IMR-90 (cell line): ENCODE data around the gene ARFGAP3. TPM values are rescaled to one million over a fixed set of nuclear protein-coding genes. Genes with fewer than 3 reads are reported as not detected.
A peak's percentile ranks its signal among the peaks of the same experiment; 100 is the strongest.

Experiments
- ATAC-seq: fragments of 200-7000 bp; cut with Tn5 transposase; 2 replicates; pipeline ENCODE4 v1.9.1; 2020; ENCODE audit warnings: low read depth, mild to moderate bottlenecking, moderate library complexity
- BruUV-seq: library from RNA; stranded (reverse); fragments of 400-500 nt; replicated peaks from 2 replicates; lab custom pipeline; 2021; lab: Mats Ljungman, UMichigan
- CTCF ChIA-PET: fragments of 300-600 bp; formaldehyde crosslinking; extraction: SDS; loops from one replicate; lab custom pipeline; 2021; ENCODE audit warnings: antibody characterized with exemption; lab: Yijun Ruan, JAX
- POLR2A ChIA-PET: fragments of 300-600 bp; sonication (Branson Sonifier 250); formaldehyde crosslinking; loops from one replicate; lab custom pipeline; 2022; ENCODE audit warnings: antibody characterized with exemption; ENCODE audit not compliant: unreplicated experiment; lab: Charles Lee
- DNase-seq: peaks from one replicate; pipeline ENCODE4 v3.0.0; 2013
- H2AFZ ChIP-seq: replicated peaks from 2 replicates; pipeline ENCODE3; 2013; ENCODE audit warnings: low read length, mild to moderate bottlenecking; ENCODE audit not compliant: poor library complexity
- H2AK5ac ChIP-seq: 2 replicates; pipeline ENCODE4 v1.6.1; 2013; ENCODE audit warnings: low read depth, low read length, inconsistent platforms
- H2AK9ac ChIP-seq: replicated peaks from 2 replicates; pipeline ENCODE3; 2013; ENCODE audit warnings: mild to moderate bottlenecking, low read depth, low read length, moderate library complexity; ENCODE audit not compliant: poor library complexity
- H2BK120ac ChIP-seq: 2 replicates; pipeline ENCODE4 v1.6.1; 2013; ENCODE audit warnings: low read depth, low read length, inconsistent platforms
- H2BK15ac ChIP-seq: 3 replicates; pipeline ENCODE4 v1.6.1; 2013; ENCODE audit warnings: low read depth, low read length, inconsistent platforms
- H2BK20ac ChIP-seq: 2 replicates; pipeline ENCODE4 v1.6.1; 2013; ENCODE audit warnings: low read depth, mild to moderate bottlenecking, inconsistent platforms, low read length, moderate library complexity
- H2BK5ac ChIP-seq: 2 replicates; pipeline ENCODE4 v1.6.1; 2013; ENCODE audit warnings: mild to moderate bottlenecking, low read depth, low read length, inconsistent platforms; ENCODE audit not compliant: poor library complexity, severe bottlenecking
- H3K14ac ChIP-seq: replicated peaks from 2 replicates; pipeline ENCODE4 v1.6.1; 2013; ENCODE audit warnings: low read depth, low read length, inconsistent platforms
- H3K18ac ChIP-seq: 2 replicates; pipeline ENCODE4 v1.6.1; 2013; ENCODE audit warnings: low read depth, low read length, control low read depth
- H3K23ac ChIP-seq: 2 replicates; pipeline ENCODE4 v1.6.1; 2013; ENCODE audit warnings: low read depth, low read length, inconsistent platforms
- H3K27ac ChIP-seq: 2 replicates; pipeline ENCODE4 v1.5.1; 2013; ENCODE audit warnings: mild to moderate bottlenecking, control low read depth, low read length; ENCODE audit not compliant: insufficient read depth
- H3K27me3 ChIP-seq: 2 replicates; pipeline ENCODE4 v1.6.1; 2013; ENCODE audit warnings: low read length; ENCODE audit not compliant: control insufficient read depth, insufficient read depth
- H3K36me3 ChIP-seq: 2 replicates; pipeline ENCODE4 v1.6.1; 2013; ENCODE audit warnings: low read length, mixed read lengths; ENCODE audit not compliant: control insufficient read depth, insufficient read depth
- H3K4ac ChIP-seq: 2 replicates; pipeline ENCODE4 v1.6.1; 2013; ENCODE audit warnings: low read depth, low read length, inconsistent platforms
- H3K4me1 ChIP-seq: 2 replicates; pipeline ENCODE4 v1.6.1; 2013; ENCODE audit warnings: low read length, mixed read lengths; ENCODE audit not compliant: control insufficient read depth, insufficient read depth
- H3K4me2 ChIP-seq: 2 replicates; pipeline ENCODE4 v1.6.1; 2013; ENCODE audit warnings: low read depth, mild to moderate bottlenecking, control low read depth, low read length, moderate library complexity
- H3K4me3 ChIP-seq: 2 replicates; pipeline ENCODE4 v1.5.1; 2013; ENCODE audit warnings: low read depth, mild to moderate bottlenecking, control low read depth, low read length, moderate library complexity; ENCODE audit not compliant: insufficient read depth
- H3K56ac ChIP-seq: 2 replicates; pipeline ENCODE4 v1.6.1; 2013; ENCODE audit warnings: low read length, inconsistent platforms; ENCODE audit not compliant: insufficient read depth; ENCODE audit errors: extremely low read depth
- H3K79me1 ChIP-seq, 2 experiments: 2 replicates each; pipeline ENCODE4 v1.6.1; 2013; ENCODE audit warnings: low read length in 2 of 2, inconsistent platforms in 1 of 2, low read depth in 1 of 2
- H3K9ac ChIP-seq: 2 replicates; pipeline ENCODE4 v1.6.1; 2013; ENCODE audit warnings: low read depth, low read length, control low read depth
- H3K9me1 ChIP-seq: 2 replicates; pipeline ENCODE4 v1.6.1; 2013; ENCODE audit warnings: low read length, inconsistent platforms; ENCODE audit not compliant: insufficient read depth
- H3K9me3 ChIP-seq: 2 replicates; pipeline ENCODE4 v1.6.1; 2013; ENCODE audit warnings: low read length; ENCODE audit not compliant: control insufficient read depth, insufficient read depth
- H4K20me1 ChIP-seq: 2 replicates; pipeline ENCODE4 v1.6.1; 2013; ENCODE audit warnings: low read length, inconsistent platforms; ENCODE audit not compliant: insufficient read depth
- H4K5ac ChIP-seq: 2 replicates; pipeline ENCODE4 v1.6.1; 2013; ENCODE audit warnings: mild to moderate bottlenecking, low read depth, low read length, control low read depth
- H4K8ac ChIP-seq, 2 experiments: 2 replicates each; pipeline ENCODE4 v1.6.1; 2013; ENCODE audit warnings: low read depth in 2 of 2, low read length in 2 of 2, control low read depth in 1 of 2, inconsistent platforms in 1 of 2
- H4K91ac ChIP-seq: 2 replicates; pipeline ENCODE4 v1.6.1; 2013; ENCODE audit warnings: low read depth, low read length, inconsistent platforms; ENCODE audit not compliant: insufficient read depth
- BHLHE40 ChIP-seq: fragments of 150-350 bp; IDR thresholded peaks from 2 replicates; pipeline ENCODE4 v1.6.1; 2016; ENCODE audit warnings: mild to moderate bottlenecking, low read depth, low read length
- CEBPB ChIP-seq: IDR thresholded peaks from 2 replicates; pipeline ENCODE4 v1.6.1; 2012; ENCODE audit warnings: low read depth, low read length, improper control_type of control experiment
- CHD1 ChIP-seq: IDR thresholded peaks from 2 replicates; pipeline ENCODE4 v1.6.1; 2012; ENCODE audit warnings: low read depth, low read length, improper control_type of control experiment
- CTCF ChIP-seq: conservative IDR thresholded peaks from 2 replicates; pipeline ENCODE4 v1.5.1; 2012; ENCODE audit warnings: mild to moderate bottlenecking, low read depth, low read length, improper control_type of control experiment
- FOS ChIP-seq: fragments of 150-350 bp; IDR thresholded peaks from 2 replicates; pipeline ENCODE4 v1.6.1; 2016; ENCODE audit warnings: low read depth, low read length
- MAFK ChIP-seq: IDR thresholded peaks from 2 replicates; pipeline ENCODE4 v1.6.1; 2012; ENCODE audit warnings: low read depth, low read length, improper control_type of control experiment
- MXI1 ChIP-seq: IDR thresholded peaks from 2 replicates; pipeline ENCODE4 v1.6.1; 2012; ENCODE audit warnings: low read depth, mild to moderate bottlenecking, low read length, moderate library complexity, borderline replicate concordance
- NFE2L2 ChIP-seq: fragments of 150-350 bp; IDR thresholded peaks from 2 replicates; pipeline ENCODE4 v1.6.1; 2016; ENCODE audit warnings: low read depth, mild to moderate bottlenecking, low read length
- POLR2A ChIP-seq: IDR thresholded peaks from 2 replicates; pipeline ENCODE4 v1.6.1; 2012; ENCODE audit warnings: mild to moderate bottlenecking, low read depth, low read length
- RAD21 ChIP-seq: IDR thresholded peaks from 2 replicates; pipeline ENCODE4 v1.6.1; 2012; ENCODE audit warnings: low read length, improper control_type of control experiment
- RCOR1 ChIP-seq: IDR thresholded peaks from 2 replicates; pipeline ENCODE4 v1.6.1; 2012; ENCODE audit warnings: mild to moderate bottlenecking, low read length, improper control_type of control experiment; ENCODE audit not compliant: insufficient replicate concordance
- RFX5 ChIP-seq: IDR thresholded peaks from 2 replicates; pipeline ENCODE4 v1.8.0; 2012; ENCODE audit warnings: low read depth, mild to moderate bottlenecking, low read length, moderate library complexity
- WGBS, 2 experiments: methylation state at CpG; one replicate each; pipeline versions ENCODE4 v1.1.5 to v1.1.7; 2013; ENCODE audit warnings: missing lambda C conversion rate in 2 of 2; ENCODE audit not compliant: insufficient read length in 1 of 2; ENCODE audit errors: extremely low coverage in 2 of 2; 5-methylcytosine and 5-hydroxymethylcytosine counted together
- dilution Hi-C: fragments of 300-500 bp; cut with HindIII; formaldehyde crosslinking; loops from one replicate; pipeline ENCODE4 v1.14.3; 2018; ENCODE audit warnings: low sequenced_read_pairs; ENCODE audit not compliant: unreplicated experiment
- in situ Hi-C: fragments of 300-500 bp; cut with MboI; formaldehyde crosslinking; loops from 3 replicates; pipeline ENCODE4 v1.14.3; 2019; ENCODE audit warnings: low sequenced_read_pairs, inconsistent platforms, mixed read lengths
- intact Hi-C: fragments of 100-400 bp; cut with micrococcal nuclease; formaldehyde crosslinking; loops from 2 replicates; pipeline ENCODE4 v1.10.0; 2022
- polyA plus RNA-seq, 3 experiments: library from polyadenylated mRNA; depleted of rRNA; stranded (reverse); fragments of >200 nt; gene quantifications; 2 replicates each; pipeline ENCODE4 v1.2.3, GENCODE V29; 2012; ENCODE audit warnings: low replicate concordance in 1 of 3
- total RNA-seq: library from RNA; depleted of rRNA; stranded (reverse); fragments of >200 nt; gene quantifications from 2 replicates; pipeline ENCODE4 v1.2.3, GENCODE V29; 2012
- TF ChIP-seq, protein P1 (sequence below): fragments of 150-350 bp; IDR thresholded peaks from 2 replicates; pipeline ENCODE4 v1.6.1; 2016; ENCODE audit warnings: low read depth, mild to moderate bottlenecking, low read length, moderate library complexity, borderline replicate concordance
- TF ChIP-seq, protein P2 (sequence below): fragments of 150-350 bp; IDR thresholded peaks from 2 replicates; pipeline ENCODE4 v1.6.1; 2017; ENCODE audit warnings: mild to moderate bottlenecking, antibody characterized with exemption, low read length, low read depth

Gene ARFGAP3
- total and polyA plus RNA-seq, 2 of the 4 experiments (the other 2 are of a cell fraction): 50.0 to 70.1 TPM

DNA sequence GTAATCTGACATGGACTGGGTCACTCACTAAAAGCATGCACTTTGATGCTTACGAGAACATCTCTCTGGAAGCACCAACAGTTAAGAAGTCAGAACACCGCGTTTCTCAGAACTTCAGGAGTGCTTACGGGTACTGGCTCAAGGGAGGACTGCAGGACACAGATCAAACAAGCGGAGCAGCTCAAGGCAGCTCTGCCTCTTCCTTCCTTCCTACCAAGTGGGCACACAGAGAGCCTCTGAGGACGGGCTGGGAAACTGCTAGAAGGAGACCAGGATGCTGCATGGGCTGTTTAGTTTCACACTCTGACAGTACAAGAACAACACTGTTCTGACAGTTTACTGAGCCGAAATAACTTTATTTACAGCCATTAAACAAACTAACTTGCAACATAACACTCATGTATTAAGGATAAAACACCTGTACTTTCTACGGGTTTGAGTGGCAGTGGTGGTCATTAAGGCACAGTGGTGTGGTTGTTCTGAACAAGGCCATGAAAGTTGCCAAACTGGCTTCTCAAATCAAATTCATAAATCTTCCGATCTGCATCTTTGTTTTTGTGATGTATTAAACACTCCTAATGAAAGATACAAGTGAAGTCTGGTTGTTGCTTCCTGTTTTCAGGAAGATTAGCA is 37.5 kb downstream of the ARFGAP3 start:
- intact Hi-C loops: loop anchor here (1.0 kb wide), 4 partner anchors 39 to 203 kb away; no protein-coding TSS in a partner anchor
- peak overlapping the region; percentile 36; the same call in 1 of the 2 replicates for H3K18ac ChIP-seq

More for the DNA sequence above, 37.5 kb downstream of the ARFGAP3 start:
- no peak for DNase-seq
- no peaks in the 10 kb centered on the region for H3K27me3 ChIP-seq
- H4K5ac ChIP-seq: no peak overlapping the region; the same call in 1 of the 2 replicates
- no peak for ATAC-seq
- H3K56ac ChIP-seq: 0 out of 2 replicates have a peak overlapping the region, but pooled peaks have one; percentile 13
- H3K27ac ChIP-seq: peak overlapping the region; percentile 42; the same call in 1 of the 2 replicates
- H2BK120ac ChIP-seq: peak overlapping the region; percentile 66; the same call in 1 of the 2 replicates
- peak overlapping the region; percentile 47 for H2BK5ac ChIP-seq
- peak overlapping the region; percentile 75; the same call in 1 of the 2 replicates for H2AK5ac ChIP-seq
- no peak overlapping the region for H3K4me2 ChIP-seq
- dilution Hi-C loops (no loop called here), in situ Hi-C loops (loop anchor here (5.0 kb wide), 1 partner anchor 167 kb away; no protein-coding TSS in a partner anchor)
- peaks cover 4% of the 10 kb centered on the region; the same call in 1 of the 2 replicates for H3K9me1 ChIP-seq
- peaks cover 33% of the 10 kb centered on the region for H3K36me3 ChIP-seq
- H3K79me1 ChIP-seq: peaks cover 18 to 51% of the 10 kb centered on the region in 2 experiments; a peak in 3 of 4 replicates
- H2AFZ ChIP-seq: no peak overlapping the region
- CTCF ChIA-PET: interaction anchor here (0.6 to 1.8 kb wide), 12 partner anchors 8 to 198 kb away, joined by 3 to 8 read pairs (median 4); no protein-coding TSS in a partner anchor
- H4K8ac ChIP-seq: peak overlapping the region in 1 of 2 experiments; percentile 18; a peak in 1 of 4 replicates
- peak overlapping the region; percentile 45 for H2BK20ac ChIP-seq
- no peak for TF ChIP-seq RFX5
- TF ChIP-seq RCOR1: no peak
- no peak for TF ChIP-seq RAD21
- no peak for TF ChIP-seq CEBPB
- no peak for TF ChIP-seq CTCF
- no peak for TF ChIP-seq FOS
- TF ChIP-seq MXI1: no peak
- TF ChIP-seq, protein P1, sequence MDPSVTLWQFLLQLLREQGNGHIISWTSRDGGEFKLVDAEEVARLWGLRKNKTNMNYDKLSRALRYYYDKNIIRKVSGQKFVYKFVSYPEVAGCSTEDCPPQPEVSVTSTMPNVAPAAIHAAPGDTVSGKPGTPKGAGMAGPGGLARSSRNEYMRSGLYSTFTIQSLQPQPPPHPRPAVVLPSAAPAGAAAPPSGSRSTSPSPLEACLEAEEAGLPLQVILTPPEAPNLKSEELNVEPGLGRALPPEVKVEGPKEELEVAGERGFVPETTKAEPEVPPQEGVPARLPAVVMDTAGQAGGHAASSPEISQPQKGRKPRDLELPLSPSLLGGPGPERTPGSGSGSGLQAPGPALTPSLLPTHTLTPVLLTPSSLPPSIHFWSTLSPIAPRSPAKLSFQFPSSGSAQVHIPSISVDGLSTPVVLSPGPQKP: no peak
- TF ChIP-seq, protein P2, sequence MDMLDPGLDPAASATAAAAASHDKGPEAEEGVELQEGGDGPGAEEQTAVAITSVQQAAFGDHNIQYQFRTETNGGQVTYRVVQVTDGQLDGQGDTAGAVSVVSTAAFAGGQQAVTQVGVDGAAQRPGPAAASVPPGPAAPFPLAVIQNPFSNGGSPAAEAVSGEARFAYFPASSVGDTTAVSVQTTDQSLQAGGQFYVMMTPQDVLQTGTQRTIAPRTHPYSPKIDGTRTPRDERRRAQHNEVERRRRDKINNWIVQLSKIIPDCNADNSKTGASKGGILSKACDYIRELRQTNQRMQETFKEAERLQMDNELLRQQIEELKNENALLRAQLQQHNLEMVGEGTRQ: no peak
- TF ChIP-seq CHD1: no peak
- no peak for TF ChIP-seq MAFK
- TF ChIP-seq POLR2A: no peak
- TF ChIP-seq BHLHE40: no peak
- no peak for TF ChIP-seq NFE2L2
- H3K23ac ChIP-seq: peak overlapping the region; percentile 48
- POLR2A ChIA-PET: interaction anchor here (1.0 kb wide), 1 partner anchor 204 kb away, joined by 6 read pairs; no protein-coding TSS in a partner anchor
- H2AK9ac ChIP-seq: no peak overlapping the region
- H3K4me3 ChIP-seq: no peak overlapping the region
- H4K91ac ChIP-seq: peak overlapping the region; percentile 64
- peaks cover 20% of the 10 kb centered on the region for H4K20me1 ChIP-seq
- H3K14ac ChIP-seq: peak overlapping the region; percentile 20; the same call in 1 of the 2 replicates
- H3K4me1 ChIP-seq: peaks cover 10% of the 10 kb centered on the region
- WGBS, 2 experiments: 70% methylated on average over 2 of the region's 9 CpGs; no CpG with 5 or more reads in 1 of the 2 experiments
- no TSS peak for BruUV-seq
- H3K9ac ChIP-seq: 0 out of 2 replicates have a peak overlapping the region, but pooled peaks have one; percentile 59
- H3K9me3 ChIP-seq: no peaks in the 10 kb centered on the region
- H3K4ac ChIP-seq: peak overlapping the region; percentile 44
- H2BK15ac ChIP-seq: peak overlapping the region; percentile 15; the same call in 2 of the 3 replicates
